HG03432 (cell line): ENCODE measurements around the gene MGAT3.
"Not testable (repeated sequence)": the region's sequence is repeated elsewhere in the genome, so short reads cannot be mapped to it uniquely, and the experiment has no call there.

Experiments used
- ATAC-seq: cut with Tn5 transposase; IDR thresholded peaks from one replicate; pipeline ENCODE4 v1.9.1; 2021; ENCODE audit warnings: mild to moderate bottlenecking, moderate library complexity; ENCODE audit not compliant: unreplicated experiment

The MGAT3 gene

GRCh38 chr22:39489094-39490068 lies 32.6 kb downstream of the MGAT3 start:
- no peak for ATAC-seq

DNA sequence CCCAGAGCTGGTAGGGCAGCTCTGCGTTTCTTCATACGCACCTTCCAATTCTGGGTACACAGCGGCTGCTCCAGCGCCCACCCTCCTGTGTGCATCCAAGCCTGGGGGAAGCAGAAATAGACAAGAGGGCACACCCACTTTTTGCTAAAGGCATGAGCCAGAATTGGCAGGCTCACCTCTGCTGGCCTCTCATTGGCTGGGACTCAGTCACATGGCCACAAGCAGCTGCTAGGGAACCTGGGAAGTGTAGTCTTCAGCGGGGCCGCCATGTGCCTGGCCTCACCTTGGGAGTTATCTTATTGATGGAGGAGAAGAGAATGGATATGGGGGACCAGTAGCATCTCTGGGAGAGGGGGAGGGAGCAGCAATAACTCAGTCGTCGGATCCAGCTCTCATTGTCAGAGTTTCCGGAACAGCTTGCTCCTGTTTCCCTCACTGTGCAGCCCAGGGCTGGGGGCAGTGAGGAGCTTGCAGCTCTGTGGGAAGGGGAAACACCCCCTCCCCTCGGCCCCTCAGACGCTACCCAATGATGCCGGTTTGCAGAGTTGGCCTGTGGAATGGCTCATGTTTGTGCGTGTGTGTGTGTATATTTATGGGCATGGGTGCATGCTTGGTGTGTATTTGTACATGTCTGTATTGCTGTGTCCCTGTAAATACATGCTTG lies 33.5 kb downstream of the MGAT3 start:
- ATAC-seq = peak; percentile 71

DNA sequence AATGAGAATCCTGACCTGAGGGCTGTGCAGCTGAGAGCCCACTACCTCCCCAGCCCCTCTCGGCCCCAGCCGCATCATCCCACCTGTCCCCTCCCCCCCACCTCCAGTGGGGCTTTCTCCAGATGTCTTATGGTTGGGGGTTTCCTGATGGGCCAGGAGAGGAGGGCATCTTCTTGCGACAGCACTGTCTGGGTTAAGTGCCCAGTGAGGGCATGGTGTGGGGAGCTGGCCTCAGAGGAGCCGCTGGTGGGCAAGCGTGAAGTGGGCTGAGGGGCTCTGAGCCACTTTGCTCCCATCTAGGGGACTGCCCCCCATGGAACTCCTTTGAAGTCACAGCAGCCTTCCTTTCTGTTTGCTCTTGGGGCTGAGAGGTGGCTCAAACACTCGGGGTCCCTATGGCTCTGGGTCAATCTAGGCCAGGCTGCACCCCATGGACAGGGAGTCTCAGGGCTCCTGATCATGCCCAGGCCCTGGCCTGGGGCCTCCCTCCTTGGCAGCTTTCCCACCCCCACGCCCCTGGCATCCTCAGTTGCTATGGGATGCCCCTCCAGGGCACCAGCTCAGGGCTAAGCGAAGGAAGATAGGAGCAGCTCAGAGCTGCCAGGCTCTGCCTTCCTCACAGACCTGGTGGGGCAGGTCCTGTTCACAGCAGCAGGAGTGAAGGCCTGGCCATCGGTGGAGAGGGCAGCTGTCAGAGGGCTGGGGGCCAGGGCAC lies 34.3 kb downstream of the MGAT3 start:
- ATAC-seq = no peak

- ATAC-seq = no peak
Measured at GRCh38 chr22:39491696-39492095, 34.9 kb downstream of the MGAT3 start.

DNA sequence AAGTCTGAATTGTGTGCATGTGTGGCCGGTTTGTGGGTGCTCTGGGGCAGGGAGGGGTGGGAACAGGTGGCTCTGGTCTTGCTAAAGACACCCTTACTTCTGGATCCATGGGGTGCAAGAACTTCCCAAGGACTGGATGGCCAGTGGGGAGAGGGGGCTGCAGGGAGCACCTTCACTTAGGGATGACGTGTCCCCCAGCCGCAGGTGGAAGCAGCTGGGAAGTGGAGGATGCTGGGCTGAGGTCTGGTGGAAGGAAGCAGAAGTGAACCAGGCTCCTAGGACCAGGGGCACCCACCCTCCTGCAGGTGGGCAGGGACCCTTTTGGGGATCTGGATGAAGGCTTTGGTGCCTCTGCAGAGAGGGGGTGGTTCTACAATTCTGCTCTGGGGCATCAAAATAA lies 35.4 kb downstream of the MGAT3 start:
- ATAC-seq = no peak

DNA sequence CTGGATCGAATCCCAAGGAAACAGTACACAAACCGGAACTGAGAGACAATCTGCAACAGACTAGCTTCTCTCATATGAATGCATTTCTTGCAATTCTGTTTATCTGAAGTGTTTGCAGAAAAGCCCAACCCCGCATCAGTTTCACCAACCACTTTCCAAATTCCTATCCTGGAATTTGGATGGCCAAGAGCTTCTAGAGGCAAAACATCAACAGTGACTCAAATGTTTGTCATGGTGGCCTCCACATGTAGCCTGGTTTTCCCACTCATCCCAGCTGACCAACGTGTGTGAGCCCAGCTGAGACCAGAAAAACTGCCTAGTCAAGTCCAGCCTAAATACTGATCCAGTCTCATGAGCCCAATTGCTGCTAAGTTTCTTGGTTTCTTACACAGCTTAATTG lies 36.9 kb downstream of the MGAT3 start:
- no peak for ATAC-seq

GRCh38 chr22:39494471-39495120 lies 37.8 kb downstream of the MGAT3 start:
- no peak for ATAC-seq

DNA sequence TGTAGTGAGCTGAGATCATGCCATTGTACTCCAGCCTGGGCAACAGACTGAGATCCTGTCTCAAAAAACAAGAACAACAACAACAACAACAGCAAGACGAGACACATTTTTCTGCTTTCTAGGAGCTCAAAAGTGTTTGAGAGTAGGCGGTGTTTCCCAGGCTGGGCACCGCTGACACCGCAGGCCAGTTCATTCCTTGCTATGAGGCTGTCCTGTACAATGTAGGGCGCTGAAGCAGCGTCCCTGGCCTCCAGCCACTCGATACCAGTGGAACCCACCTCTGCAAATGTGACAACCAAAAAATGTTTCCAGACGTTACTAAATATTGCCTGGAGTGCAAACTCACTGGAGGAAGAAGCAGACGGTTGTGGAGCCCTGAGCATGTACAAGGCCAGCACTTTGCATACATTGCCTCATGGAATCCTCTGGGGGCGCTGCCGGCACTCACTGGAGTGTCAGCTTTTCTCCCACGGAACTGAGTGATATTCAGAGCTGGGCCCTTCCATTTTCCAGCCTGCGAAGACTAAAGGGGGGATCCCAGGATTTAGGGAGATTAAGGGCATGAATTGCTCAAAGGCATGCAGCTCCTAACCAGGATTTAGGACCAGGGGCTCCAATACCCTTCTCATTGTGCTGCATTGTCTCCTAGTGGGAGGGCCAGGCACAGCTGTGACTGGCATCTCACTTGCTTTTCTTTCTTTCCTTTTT lies 39.5 kb downstream of the MGAT3 start:
- no peak for ATAC-seq

DNA sequence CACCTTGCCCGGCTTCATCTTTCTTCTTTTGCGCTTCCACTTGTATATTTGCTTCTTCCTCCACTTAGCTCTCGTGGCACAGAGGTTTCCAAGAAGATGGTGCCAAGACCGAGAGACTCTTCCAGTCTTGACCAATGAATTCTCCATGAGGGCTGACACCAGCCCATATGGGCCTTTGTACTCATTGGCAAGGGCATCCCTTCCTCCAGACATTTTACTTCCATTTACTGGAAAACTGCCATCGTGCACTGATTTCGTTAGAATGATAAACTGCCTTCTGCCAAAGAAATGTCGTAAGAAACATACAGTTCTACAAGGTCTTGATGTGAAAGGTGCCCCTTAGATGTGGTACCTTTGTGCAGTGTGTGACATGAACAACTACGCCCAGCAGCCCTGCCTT lies 40.6 kb downstream of the MGAT3 start:
- ATAC-seq = no peak

DNA sequence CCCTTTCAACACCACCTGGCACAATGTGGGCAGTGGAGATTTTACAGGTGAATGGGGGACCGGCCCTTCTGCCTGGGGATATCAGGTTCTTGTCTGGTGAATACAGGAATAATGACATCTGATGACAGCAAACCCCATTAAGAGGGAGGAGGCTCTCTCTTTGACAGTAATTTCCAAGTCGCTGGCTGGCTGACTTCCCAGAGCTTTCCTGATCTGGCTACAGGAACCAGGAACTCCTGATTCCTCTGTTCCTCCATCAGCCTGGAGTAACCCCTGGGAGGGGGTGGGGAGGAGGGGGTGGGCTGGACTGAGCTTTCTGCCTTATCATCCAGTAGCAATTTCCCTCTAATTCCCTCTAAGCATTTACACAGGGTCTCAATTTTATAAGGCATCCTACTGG lies 41.6 kb downstream of the MGAT3 start:
- no peak for ATAC-seq

- no peak for ATAC-seq
Measured at GRCh38 chr22:39498802-39499201, 42.0 kb downstream of the MGAT3 start.

DNA sequence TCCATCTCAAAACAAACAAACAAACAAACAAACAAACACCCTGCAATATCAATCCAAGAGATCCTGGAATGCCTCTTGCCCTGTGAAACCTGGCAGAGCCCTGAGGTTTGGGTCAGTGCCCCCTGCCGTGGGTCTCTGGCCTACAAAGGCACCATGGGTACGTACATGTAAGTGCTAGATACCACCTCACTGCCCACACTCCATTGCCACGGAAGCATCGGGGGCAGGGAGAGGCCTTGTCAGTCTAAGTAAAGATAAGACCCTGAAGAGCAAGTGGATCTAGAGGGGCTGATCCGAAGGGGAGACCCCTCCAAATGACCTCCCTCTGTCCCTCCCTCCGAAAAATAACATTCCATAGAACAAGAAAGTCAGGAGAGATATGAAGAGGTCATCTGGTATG lies 43.3 kb downstream of the MGAT3 start:
- no peak for ATAC-seq

- ATAC-seq = no peak
Measured at GRCh38 chr22:39501644-39502108, 44.9 kb downstream of the MGAT3 start.

- ATAC-seq = peak; percentile 86
Measured at GRCh38 chr22:39502109-39502788, 45.4 kb downstream of the MGAT3 start, which contains the start of gene MIEF1. Gene MIEF1, plus strand, starts transcription at chr22:39502290. Its CDS starts 9,005 bp downstream, at chr22:39511295.

DNA sequence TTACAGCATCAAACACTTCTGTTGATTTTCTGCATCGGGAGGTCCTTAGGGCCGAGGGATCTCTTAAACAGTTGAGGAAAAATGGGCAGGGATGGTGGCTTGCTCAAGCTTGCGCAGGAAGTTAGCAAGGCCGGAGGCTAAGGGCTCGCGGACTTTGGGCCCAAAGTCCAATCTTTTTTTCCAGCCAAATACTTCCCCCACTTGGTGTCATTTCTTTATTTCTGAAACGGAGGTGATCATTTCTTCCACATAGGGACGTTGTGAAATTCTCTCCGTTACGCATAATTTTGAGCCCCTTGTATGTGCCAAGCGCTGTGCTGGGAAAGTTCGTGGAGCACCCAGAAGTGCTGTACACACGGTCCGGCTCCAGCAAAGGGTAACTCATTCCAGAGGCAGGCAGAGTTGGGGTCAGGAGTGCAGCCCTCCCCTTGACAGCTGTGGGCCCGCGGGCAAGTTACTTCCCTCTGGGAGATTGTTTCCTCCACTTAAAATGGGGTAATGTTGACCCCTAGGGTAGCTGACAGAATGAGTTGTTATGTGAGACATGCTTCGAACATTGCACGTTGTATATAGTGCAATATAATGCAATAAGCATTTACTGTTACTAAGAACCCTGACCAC lies 46.1 kb downstream of the MGAT3 start:
- peak; percentile 10 for ATAC-seq

- ATAC-seq = no peak
Measured at GRCh38 chr22:39503630-39504029, 46.8 kb downstream of the MGAT3 start.

DNA sequence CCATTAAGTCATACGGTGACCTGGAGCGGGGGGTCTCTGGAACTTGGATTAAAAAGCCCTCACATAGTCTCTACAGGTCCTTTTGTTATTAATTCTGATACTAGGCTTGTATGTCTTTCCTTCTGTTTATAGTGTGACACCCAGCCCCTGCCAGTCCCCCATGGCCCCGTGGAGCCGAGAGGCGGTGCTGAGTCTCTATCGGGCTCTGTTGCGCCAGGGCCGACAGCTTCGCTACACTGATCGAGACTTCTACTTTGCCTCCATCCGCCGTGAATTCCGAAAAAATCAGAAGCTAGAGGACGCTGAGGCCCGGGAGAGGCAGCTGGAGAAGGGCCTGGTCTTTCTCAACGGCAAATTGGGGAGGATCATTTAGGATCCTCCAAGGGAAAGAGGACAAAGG lies 47.3 kb downstream of the MGAT3 start:
- no peak for ATAC-seq

DNA sequence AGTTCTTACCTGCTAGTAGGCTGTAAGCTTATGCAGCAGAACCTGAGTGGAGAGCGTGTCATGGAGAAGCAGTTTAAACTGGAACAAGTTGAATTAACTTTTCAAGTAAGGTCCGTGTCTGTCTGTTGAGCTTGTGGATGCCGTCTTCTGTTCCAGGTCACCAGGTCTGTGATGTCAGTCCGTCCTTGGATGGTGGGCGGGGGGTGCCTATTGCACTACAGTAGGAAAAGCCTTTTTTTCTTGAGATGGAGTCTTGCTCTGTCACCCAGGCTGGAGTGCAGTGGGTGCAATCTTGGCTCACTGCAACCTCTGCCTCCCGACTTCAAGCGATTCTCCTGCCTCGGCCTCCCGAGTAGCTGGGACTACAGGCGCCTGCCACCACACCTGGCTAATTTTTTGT lies 50.2 kb downstream of the MGAT3 start:
- not testable (repeated sequence) for ATAC-seq

GRCh38 chr22:39508393-39508792 lies 51.6 kb downstream of the MGAT3 start:
- ATAC-seq = no peak
